Esophagus muscularis mucosa (tissue), 3 donors: Measurements from ENCODE around the gene DYRK2.

ENCODE experiments used
- EP300 ChIP-seq: sonication (generic); formaldehyde crosslinking; IDR thresholded peaks from one replicate; pipeline ENCODE4 v1.6.1; 2017; ENCODE audit warnings: antibody characterized with exemption
- TF ChIP-seq, protein P1 (sequence below), 3 experiments: fragments of 200-600 bp in 2 of 3; fragments of 450-650 bp in 1 of 3; sonication (generic) in 2 of 3; IDR thresholded peaks; one replicate each; pipeline ENCODE4 v1.5.1; 2017 to 2019; ENCODE audit warnings: antibody characterized with exemption in 3 of 3, mild to moderate bottlenecking in 2 of 3, moderate library complexity in 1 of 3

GRCh38 chr12:67649570-67650387 is 1.2 kb downstream of the DYRK2 start:
- TF ChIP-seq, protein P1, sequence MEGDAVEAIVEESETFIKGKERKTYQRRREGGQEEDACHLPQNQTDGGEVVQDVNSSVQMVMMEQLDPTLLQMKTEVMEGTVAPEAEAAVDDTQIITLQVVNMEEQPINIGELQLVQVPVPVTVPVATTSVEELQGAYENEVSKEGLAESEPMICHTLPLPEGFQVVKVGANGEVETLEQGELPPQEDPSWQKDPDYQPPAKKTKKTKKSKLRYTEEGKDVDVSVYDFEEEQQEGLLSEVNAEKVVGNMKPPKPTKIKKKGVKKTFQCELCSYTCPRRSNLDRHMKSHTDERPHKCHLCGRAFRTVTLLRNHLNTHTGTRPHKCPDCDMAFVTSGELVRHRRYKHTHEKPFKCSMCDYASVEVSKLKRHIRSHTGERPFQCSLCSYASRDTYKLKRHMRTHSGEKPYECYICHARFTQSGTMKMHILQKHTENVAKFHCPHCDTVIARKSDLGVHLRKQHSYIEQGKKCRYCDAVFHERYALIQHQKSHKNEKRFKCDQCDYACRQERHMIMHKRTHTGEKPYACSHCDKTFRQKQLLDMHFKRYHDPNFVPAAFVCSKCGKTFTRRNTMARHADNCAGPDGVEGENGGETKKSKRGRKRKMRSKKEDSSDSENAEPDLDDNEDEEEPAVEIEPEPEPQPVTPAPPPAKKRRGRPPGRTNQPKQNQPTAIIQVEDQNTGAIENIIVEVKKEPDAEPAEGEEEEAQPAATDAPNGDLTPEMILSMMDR (IDR thresholded peaks at IDR 0.05), result no peak
- no peak for TF ChIP-seq EP300
